ENCODE results near the gene SMTNL1.
A peak's percentile ranks its signal among the peaks of the same experiment; 100 is the strongest.

SMTNL1 gene

GRCh38 chr11:57560146-57560545, 22.8 kb downstream of the SMTNL1 start:
- no peaks in the 10 kb centered on the region for H3K27me3 ChIP-seq (replicated peaks; ENCODE audit: insufficient read depth, low read length)
- H3K4me1 ChIP-seq (ENCODE audit: low read length) = no peaks in the 10 kb centered on the region
- no peaks in the 10 kb centered on the region for H4K20me1 ChIP-seq (ENCODE audit: insufficient read depth, low read length)
- no peaks in the 10 kb centered on the region for H3K9me2 ChIP-seq (replicated peaks; ENCODE audit: insufficient read depth, low read length)
- no peak overlapping the region for H3K9ac ChIP-seq (ENCODE audit: low read length)
- DNase-seq = no peak
- no peak overlapping the region for H3K4me2 ChIP-seq (ENCODE audit: low read depth, low read length)
- no peak overlapping the region for H2AFZ ChIP-seq (ENCODE audit: low read length)
- peaks cover 44% of the 10 kb centered on the region for H3K79me2 ChIP-seq (ENCODE audit: low read length)
- TF ChIP-seq CTCF (IDR thresholded peaks at IDR 0.05; ENCODE audit: low read length) (no peak), EZH2 (optimal IDR thresholded peaks at IDR 0.05; ENCODE audit: low read depth, low read length) (no peak), EZH2phosphoT487 (IDR thresholded peaks at IDR 0.05; ENCODE audit: low read length) (no peak)
- H3K27ac ChIP-seq (ENCODE audit: low read length) = no peak overlapping the region
- H3F3A ChIP-seq (ENCODE audit: insufficient read depth, low read length) = no peaks in the 10 kb centered on the region
- H3K4me3 ChIP-seq (ENCODE audit: low read length) = no peak overlapping the region
- H3K9me3 ChIP-seq (replicated peaks; ENCODE audit: insufficient read depth, low read length) = no peaks in the 10 kb centered on the region
- H3K36me3 ChIP-seq (replicated peaks; ENCODE audit: insufficient read depth, low read length) = no peaks in the 10 kb centered on the region

- no peak overlapping the region for H3K27ac ChIP-seq (ENCODE audit: low read length)
- H3K9me3 ChIP-seq (replicated peaks; ENCODE audit: insufficient read depth, low read length) = no peaks in the 10 kb centered on the region
- no peak overlapping the region for H3K9ac ChIP-seq (ENCODE audit: low read length)
- peaks cover 5% of the 10 kb centered on the region; the same call in 1 of the 2 replicates for H3F3A ChIP-seq (ENCODE audit: insufficient read depth, low read length)
- H3K36me3 ChIP-seq (replicated peaks; ENCODE audit: insufficient read depth, low read length) = no peaks in the 10 kb centered on the region
- no peaks in the 10 kb centered on the region for H4K20me1 ChIP-seq (ENCODE audit: insufficient read depth, low read length)
- no peak for DNase-seq
- H3K4me2 ChIP-seq (ENCODE audit: low read depth, low read length) = no peak overlapping the region
- no peak overlapping the region for H3K4me3 ChIP-seq (ENCODE audit: low read length)
- peaks cover 63% of the 10 kb centered on the region for H3K79me2 ChIP-seq (ENCODE audit: low read length)
- H3K4me1 ChIP-seq (ENCODE audit: low read length) = no peaks in the 10 kb centered on the region; the same call in 1 of the 2 replicates
- no peak overlapping the region for H2AFZ ChIP-seq (ENCODE audit: low read length)
- no peaks in the 10 kb centered on the region for H3K9me2 ChIP-seq (replicated peaks; ENCODE audit: insufficient read depth, low read length)
- no peaks in the 10 kb centered on the region for H3K27me3 ChIP-seq (replicated peaks; ENCODE audit: insufficient read depth, low read length)
- no peak for TF ChIP-seq EZH2phosphoT487 (IDR thresholded peaks at IDR 0.05; ENCODE audit: low read length)
- no peak for TF ChIP-seq CTCF (IDR thresholded peaks at IDR 0.05; ENCODE audit: low read length)
- no peak for TF ChIP-seq EZH2 (optimal IDR thresholded peaks at IDR 0.05; ENCODE audit: low read depth, low read length)
These were observed 25.2 kb downstream of the SMTNL1 start for GRCh38 chr11:57562596-57562995.

- H4K20me1 ChIP-seq (ENCODE audit: insufficient read depth, low read length) = no peaks in the 10 kb centered on the region
- peak overlapping the region; percentile 56; the same call in 1 of the 2 replicates for H3K27ac ChIP-seq (ENCODE audit: low read length)
- no peaks in the 10 kb centered on the region; the same call in 1 of the 2 replicates for H3K4me1 ChIP-seq (ENCODE audit: low read length)
- H3K36me3 ChIP-seq (replicated peaks; ENCODE audit: insufficient read depth, low read length) = no peaks in the 10 kb centered on the region
- H3K4me3 ChIP-seq (ENCODE audit: low read length) = peak overlapping the region; percentile 100
- peak; percentile 76 for DNase-seq
- H2AFZ ChIP-seq (ENCODE audit: low read length) = peak overlapping the region; percentile 56
- H3K27me3 ChIP-seq (replicated peaks; ENCODE audit: insufficient read depth, low read length) = no peaks in the 10 kb centered on the region
- peaks cover 58% of the 10 kb centered on the region for H3K79me2 ChIP-seq (ENCODE audit: low read length)
- H3K9me3 ChIP-seq (replicated peaks; ENCODE audit: insufficient read depth, low read length) = no peaks in the 10 kb centered on the region
- no peak for TF ChIP-seq CTCF (IDR thresholded peaks at IDR 0.05; ENCODE audit: low read length)
- TF ChIP-seq EZH2phosphoT487 (IDR thresholded peaks at IDR 0.05; ENCODE audit: low read length) = no peak
- TF ChIP-seq EZH2 (optimal IDR thresholded peaks at IDR 0.05; ENCODE audit: low read depth, low read length) = no peak
- peak overlapping the region; percentile 39 for H3K9ac ChIP-seq (ENCODE audit: low read length)
- H3F3A ChIP-seq (ENCODE audit: insufficient read depth, low read length) = peaks cover 8% of the 10 kb centered on the region; the same call in 1 of the 2 replicates
- H3K9me2 ChIP-seq (replicated peaks; ENCODE audit: insufficient read depth, low read length) = no peaks in the 10 kb centered on the region
- H3K4me2 ChIP-seq (ENCODE audit: low read depth, low read length) = peak overlapping the region; percentile 96
These were observed 28.9 kb downstream of the SMTNL1 start for GRCh38 chr11:57566005-57566904.

Data from MM.1S (cell line).